Lung (tissue), 12 donors: ENCODE measurements around the gene TSC22D1. TPM values are rescaled to one million over a fixed set of nuclear protein-coding genes. Genes with fewer than 3 reads are reported as not detected.

Experiments
- ATAC-seq: fragments of 200-7000 bp; cut with Tn5 transposase; one replicate; pipeline ENCODE4 v1.9.1; 2020; ENCODE audit warnings: moderate number of reproducible peaks; ENCODE audit not compliant: insufficient read depth, low FRiP score
- DNase-seq, 3 donors: peaks; one replicate each; pipeline ENCODE4 v3.0.0-alpha.2; 2013 to 2017
- H3K27ac ChIP-seq, 2 donors: one replicate each; pipeline ENCODE4 v1.5.1; 2013; ENCODE audit warnings: mild to moderate bottlenecking in 2 of 2, moderate library complexity in 2 of 2, control low read depth in 1 of 2, inconsistent platforms in 1 of 2, low read depth in 1 of 2, low read length in 1 of 2
- H3K27me3 ChIP-seq, 3 donors: one replicate each; pipeline ENCODE4 v1.5.1; 2013; ENCODE audit warnings: low read length in 2 of 3; ENCODE audit not compliant: control insufficient read depth in 3 of 3, insufficient read depth in 3 of 3
- H3K36me3 ChIP-seq, 4 donors: one replicate each; pipeline ENCODE4 v1.5.1; 2013; ENCODE audit warnings: low read length in 4 of 4, mild to moderate bottlenecking in 1 of 4, moderate library complexity in 1 of 4; ENCODE audit not compliant: control insufficient read depth in 4 of 4, insufficient read depth in 4 of 4
- H3K4me1 ChIP-seq, 5 donors: one replicate each; pipeline ENCODE4 v1.5.1; 2013; ENCODE audit warnings: low read length in 5 of 5, mild to moderate bottlenecking in 2 of 5, moderate library complexity in 1 of 5; ENCODE audit not compliant: control insufficient read depth in 5 of 5, insufficient read depth in 5 of 5
- H3K4me3 ChIP-seq: one replicate; pipeline ENCODE4 v1.5.1; 2013; ENCODE audit warnings: mild to moderate bottlenecking, control low read depth, moderate library complexity
- H3K9ac ChIP-seq, 2 donors: one replicate each; pipeline ENCODE4 v1.5.1; 2013; ENCODE audit warnings: low read length in 2 of 2, control low read depth in 1 of 2; ENCODE audit not compliant: insufficient read depth in 1 of 2
- H3K9me3 ChIP-seq, 4 donors: one replicate each; pipeline ENCODE4 v1.5.1; 2013; ENCODE audit warnings: low read length in 3 of 4, mild to moderate bottlenecking in 1 of 4, moderate library complexity in 1 of 4; ENCODE audit not compliant: control insufficient read depth in 4 of 4, insufficient read depth in 3 of 4
- WGBS, 2 donors: extraction: QIAGEN DNeasy Blood & Tissue Kit; methylation state at CpG; one replicate each; pipeline ENCODE4 v1.1.7; 2013; 5-methylcytosine and 5-hydroxymethylcytosine counted together
- polyA plus RNA-seq, 2 donors: library from polyadenylated mRNA; stranded (reverse); fragments of 200-250 nt; gene quantifications; one replicate each; pipeline ENCODE4 v1.2.1, GENCODE V29; 2013
- total RNA-seq, 2 donors: library from RNA; depleted of rRNA in 1 of 2; stranded (reverse); fragments of >200 nt in 1 of 2; gene quantifications; one replicate each; pipeline ENCODE4 v1.2.1, GENCODE V29; 2014 to 2021
- TF ChIP-seq, protein P1 (sequence below): IDR thresholded peaks from 2 replicates; pipeline ENCODE4 v1.5.1; 2012; ENCODE audit warnings: mild to moderate bottlenecking; ENCODE audit errors: control extremely low read depth, extremely low read depth
- donor health status: control.
- donor health status: control.
- donor health status: Bipolar disorder and iron deficiency.
- donor health status: healthy.
- donor health status: DM: yes; HTN: yes; CAD: no.

The TSC22D1 gene
- total and polyA plus RNA-seq, 4 donors = 77.0 to 179 (median 123) TPM

GRCh38 chr13:44451126-44451525 is 125.0 kb downstream of the TSC22D1 start:
- Histone ChIP-seq H3K4me1 (peaks cover 0 to 17% (median 0%) of the 10 kb centered on the region in 5 donors), H3K4me3 (no peak overlapping the region), H3K9ac (peak overlapping the region in 1 of 2 donors; percentile 16), H3K36me3 (no peaks in the 10 kb centered on the region), H3K27me3 (no peaks in the 10 kb centered on the region), H3K27ac (no peak overlapping the region), H3K9me3 (no peaks in the 10 kb centered on the region)
- TF ChIP-seq, protein P1, sequence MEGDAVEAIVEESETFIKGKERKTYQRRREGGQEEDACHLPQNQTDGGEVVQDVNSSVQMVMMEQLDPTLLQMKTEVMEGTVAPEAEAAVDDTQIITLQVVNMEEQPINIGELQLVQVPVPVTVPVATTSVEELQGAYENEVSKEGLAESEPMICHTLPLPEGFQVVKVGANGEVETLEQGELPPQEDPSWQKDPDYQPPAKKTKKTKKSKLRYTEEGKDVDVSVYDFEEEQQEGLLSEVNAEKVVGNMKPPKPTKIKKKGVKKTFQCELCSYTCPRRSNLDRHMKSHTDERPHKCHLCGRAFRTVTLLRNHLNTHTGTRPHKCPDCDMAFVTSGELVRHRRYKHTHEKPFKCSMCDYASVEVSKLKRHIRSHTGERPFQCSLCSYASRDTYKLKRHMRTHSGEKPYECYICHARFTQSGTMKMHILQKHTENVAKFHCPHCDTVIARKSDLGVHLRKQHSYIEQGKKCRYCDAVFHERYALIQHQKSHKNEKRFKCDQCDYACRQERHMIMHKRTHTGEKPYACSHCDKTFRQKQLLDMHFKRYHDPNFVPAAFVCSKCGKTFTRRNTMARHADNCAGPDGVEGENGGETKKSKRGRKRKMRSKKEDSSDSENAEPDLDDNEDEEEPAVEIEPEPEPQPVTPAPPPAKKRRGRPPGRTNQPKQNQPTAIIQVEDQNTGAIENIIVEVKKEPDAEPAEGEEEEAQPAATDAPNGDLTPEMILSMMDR = no peak
- DNase-seq (peak in 2 of 3 donors; percentile 72 to 88), ATAC-seq (no peak)
- WGBS, 2 donors = 82 to 89% methylated on average over 12 of the region's 12 CpGs

DNA sequence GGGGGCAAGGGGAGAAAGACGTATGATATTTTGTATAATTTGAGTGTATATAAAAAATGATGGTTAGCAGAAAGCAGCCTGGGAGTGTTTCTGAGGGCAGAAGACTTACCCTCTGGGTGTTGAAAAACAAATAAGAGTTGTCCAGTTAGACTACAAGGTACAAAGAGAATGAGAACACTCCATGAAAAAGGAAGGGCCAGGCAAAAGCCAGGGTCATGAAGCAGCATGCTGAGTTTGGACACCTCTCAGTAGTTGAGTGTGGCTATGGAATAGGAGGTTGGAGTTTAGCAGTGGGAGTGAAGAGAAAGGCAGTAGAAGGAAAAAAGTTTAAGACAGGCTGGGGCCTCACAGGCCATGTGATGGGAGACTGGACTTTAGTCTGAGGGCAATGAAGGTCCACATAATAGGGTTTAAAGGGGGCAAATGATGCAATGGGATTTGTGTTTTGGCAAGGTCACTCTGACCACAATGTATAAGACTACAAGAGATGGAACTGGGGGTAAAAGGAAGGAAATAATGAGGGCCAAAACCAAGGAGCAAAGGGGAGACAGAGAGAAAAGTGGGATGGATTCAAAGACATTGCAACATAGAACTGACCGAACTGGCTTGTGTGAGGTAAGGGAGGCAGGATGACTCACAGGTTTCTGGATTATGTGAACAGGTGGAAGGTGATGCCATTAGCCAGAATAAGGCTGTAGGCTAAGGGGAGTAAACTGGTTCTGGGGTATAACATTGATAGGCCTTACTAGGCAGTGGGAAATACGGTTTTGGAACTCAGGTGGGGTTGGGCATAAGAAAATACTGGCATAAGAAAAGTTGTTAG is 125.9 kb downstream of the TSC22D1 start:
- Histone ChIP-seq H3K4me1 (peaks cover 0 to 17% (median 0%) of the 10 kb centered on the region in 5 donors), H3K36me3 (no peaks in the 10 kb centered on the region), H3K27me3 (no peaks in the 10 kb centered on the region), H3K9me3 (no peaks in the 10 kb centered on the region), H3K4me3 (no peak overlapping the region), H3K27ac (no peak overlapping the region), H3K9ac (no peak overlapping the region)
- TF ChIP-seq, protein P1 = no peak
- WGBS, 2 donors = 77 to 89% methylated on average over 3 of the region's 3 CpGs
- no peak for DNase-seq
- no peak for ATAC-seq

DNA sequence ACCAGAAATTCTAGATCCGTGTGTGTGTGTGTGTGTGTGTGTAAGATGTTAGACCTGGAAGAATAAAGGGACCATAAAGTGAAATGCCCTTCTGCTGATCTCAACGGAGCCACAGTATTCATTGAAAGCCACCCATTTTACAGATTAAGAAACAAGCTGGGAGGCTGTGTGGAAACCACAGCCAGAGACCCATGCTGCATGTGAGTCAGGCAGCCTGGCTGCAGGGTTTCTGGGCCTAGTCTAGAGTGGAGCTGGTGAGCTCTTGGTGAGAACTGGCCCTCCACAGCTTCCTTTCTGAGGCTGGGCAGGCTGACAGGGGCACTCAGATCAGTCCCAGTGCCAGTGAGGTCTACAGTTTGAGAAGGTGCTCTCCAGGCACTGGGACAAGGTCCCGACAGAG is 127.3 kb downstream of the TSC22D1 start:
- Histone ChIP-seq H3K9me3 (no peaks in the 10 kb centered on the region), H3K36me3 (no peaks in the 10 kb centered on the region), H3K27ac (no peak overlapping the region), H3K4me1 (peaks cover 0 to 17% (median 0%) of the 10 kb centered on the region in 5 donors), H3K9ac (no peak overlapping the region), H3K27me3 (no peaks in the 10 kb centered on the region), H3K4me3 (no peak overlapping the region)
- TF ChIP-seq, protein P1 = no peak
- no peak for DNase-seq
- ATAC-seq = no peak
- 76 to 82% methylated on average over 3 of the region's 3 CpGs for WGBS, 2 donors

DNA sequence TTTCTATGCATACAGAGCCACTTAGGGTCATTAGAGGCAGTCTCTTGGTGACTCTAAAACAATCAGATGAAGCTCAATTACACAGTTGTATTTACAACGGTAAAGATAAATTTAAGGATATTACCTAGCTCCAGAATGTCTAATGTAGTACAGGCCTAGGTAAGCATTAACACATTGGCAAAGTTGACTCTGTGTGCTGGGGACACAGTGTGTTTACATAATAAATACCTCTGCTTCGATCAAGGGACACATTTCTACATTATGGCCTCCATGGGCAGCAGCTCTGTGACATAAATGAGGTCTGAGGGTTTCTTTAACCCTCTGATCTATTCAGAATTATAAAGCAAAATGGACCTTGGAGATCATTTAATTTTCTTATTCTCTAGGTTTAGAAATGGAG is 127.8 kb downstream of the TSC22D1 start:
- Histone ChIP-seq H3K27me3 (no peaks in the 10 kb centered on the region), H3K36me3 (no peaks in the 10 kb centered on the region), H3K9me3 (no peaks in the 10 kb centered on the region), H3K4me3 (no peak overlapping the region), H3K4me1 (peaks cover 0 to 17% (median 0%) of the 10 kb centered on the region in 5 donors), H3K9ac (no peak overlapping the region), H3K27ac (no peak overlapping the region)
- DNase-seq (no peak), ATAC-seq (no peak)
- TF ChIP-seq, protein P1 = no peak
- WGBS, 2 donors = 64 to 83% methylated on average over 2 of the region's 2 CpGs
